GM10266 (cell line): Measurements from ENCODE around the gene CCNC.

Experiments used
- DNase-seq: peaks from one replicate; pipeline ENCODE4 v3.0.0; 2012; ENCODE audit errors: extremely low spot score
- TF ChIP-seq, protein P1 (sequence below): IDR thresholded peaks from 2 replicates; pipeline ENCODE4 v1.5.1; 2012; ENCODE audit warnings: mild to moderate bottlenecking, low read depth; ENCODE audit not compliant: control insufficient read depth, insufficient read depth; ENCODE audit errors: missing control alignments

CCNC gene

DNA sequence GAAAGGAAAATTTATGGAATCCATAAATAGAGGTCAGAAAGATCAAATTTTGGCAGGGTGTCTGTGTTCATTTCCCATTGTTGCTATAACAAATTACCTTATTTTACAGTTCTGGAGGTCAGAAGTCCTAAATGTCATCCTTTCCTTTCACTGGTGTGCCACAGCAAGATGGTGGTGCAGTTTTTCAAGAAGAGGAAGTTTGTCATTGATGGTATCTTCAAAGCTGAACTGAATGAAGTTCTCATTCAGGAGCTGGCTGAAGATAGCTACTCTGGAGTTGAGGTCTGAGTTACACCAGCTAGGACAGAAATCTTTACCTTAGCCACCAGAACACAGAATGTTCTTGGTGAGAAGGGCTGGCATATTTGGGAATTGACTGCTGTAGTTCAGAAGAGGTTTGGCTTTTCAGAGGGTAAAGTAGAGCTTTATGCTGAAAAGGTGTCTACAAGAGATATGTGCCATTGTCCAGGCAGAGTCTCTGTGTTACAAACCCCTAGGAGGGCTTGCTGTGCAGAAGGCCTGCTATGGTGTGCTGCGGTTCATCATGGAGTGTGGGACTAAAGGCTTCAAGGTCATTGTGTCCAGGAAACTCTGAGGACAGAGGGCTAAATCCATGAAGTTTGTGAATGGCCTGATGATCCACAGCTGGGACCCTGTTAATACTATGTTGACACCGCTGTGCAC lies 7.2 kb upstream of the CCNC start:
- no peak for DNase-seq
- TF ChIP-seq, protein P1, sequence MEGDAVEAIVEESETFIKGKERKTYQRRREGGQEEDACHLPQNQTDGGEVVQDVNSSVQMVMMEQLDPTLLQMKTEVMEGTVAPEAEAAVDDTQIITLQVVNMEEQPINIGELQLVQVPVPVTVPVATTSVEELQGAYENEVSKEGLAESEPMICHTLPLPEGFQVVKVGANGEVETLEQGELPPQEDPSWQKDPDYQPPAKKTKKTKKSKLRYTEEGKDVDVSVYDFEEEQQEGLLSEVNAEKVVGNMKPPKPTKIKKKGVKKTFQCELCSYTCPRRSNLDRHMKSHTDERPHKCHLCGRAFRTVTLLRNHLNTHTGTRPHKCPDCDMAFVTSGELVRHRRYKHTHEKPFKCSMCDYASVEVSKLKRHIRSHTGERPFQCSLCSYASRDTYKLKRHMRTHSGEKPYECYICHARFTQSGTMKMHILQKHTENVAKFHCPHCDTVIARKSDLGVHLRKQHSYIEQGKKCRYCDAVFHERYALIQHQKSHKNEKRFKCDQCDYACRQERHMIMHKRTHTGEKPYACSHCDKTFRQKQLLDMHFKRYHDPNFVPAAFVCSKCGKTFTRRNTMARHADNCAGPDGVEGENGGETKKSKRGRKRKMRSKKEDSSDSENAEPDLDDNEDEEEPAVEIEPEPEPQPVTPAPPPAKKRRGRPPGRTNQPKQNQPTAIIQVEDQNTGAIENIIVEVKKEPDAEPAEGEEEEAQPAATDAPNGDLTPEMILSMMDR, result no peak

DNA sequence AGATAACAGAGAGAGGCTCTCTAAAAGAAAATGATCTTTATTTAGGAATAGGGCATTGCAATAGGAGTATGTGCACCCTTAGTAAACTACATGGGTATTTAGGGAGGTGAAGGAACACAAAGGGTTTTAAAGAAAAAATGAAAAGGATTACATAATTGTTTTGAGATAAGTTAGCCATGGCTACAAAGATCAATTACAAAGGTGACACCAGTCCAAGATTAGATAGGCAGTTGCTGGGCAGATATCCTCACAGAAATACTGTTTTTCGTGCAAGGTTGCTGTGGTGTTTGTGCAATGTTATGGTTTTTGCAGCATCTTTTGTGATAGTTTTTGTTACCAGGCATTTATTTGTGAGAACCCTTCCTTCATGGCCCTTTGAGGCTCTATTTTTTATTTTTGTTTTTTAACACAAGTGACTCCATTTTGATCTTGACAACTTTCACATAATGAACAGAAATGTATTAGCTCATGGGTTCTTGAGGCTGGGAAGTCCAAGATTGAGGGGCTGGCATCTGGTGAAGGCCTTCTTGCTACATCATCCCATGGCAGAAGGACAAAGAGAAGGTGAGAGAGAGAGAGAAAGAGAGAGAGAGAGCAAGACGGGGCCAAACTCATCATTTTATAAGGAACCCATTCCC lies 5.6 kb upstream of the CCNC start:
- TF ChIP-seq, protein P1, result no peak

DNA sequence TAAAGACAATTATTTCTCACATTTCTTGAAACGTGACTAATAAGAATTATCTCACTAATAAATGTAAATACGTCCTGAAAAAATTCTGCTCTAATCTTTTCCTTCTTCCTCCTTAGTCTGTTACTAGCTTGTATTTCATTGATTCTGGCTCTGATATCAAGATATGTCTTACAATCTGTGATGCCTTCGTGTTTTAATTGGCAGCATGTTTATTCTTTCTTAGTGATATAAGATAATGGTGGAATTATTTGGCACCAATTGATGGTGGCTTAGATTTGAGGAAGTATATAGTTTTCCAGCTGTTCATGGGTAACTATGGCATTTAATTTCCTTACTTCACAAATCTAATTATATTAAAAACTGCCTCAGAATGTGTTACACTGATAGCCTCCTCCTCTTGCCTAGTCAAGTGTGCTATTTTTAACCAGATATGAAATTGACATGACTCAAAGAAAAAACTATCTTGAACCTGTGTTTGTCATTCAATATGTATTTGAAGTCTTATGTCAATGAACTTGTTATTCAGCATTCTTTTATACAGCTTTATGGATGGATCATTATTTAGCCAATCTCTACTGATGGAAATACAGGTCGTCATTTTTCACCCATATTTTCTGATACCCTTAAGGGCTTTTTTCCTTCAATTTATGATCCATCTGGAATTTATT lies 5.3 kb downstream of the CCNC start:
- TF ChIP-seq, protein P1, result no peak
- no peak for DNase-seq

More for the DNA sequence above, 5.6 kb upstream of the CCNC start:
- DNase-seq, result no peak

DNA sequence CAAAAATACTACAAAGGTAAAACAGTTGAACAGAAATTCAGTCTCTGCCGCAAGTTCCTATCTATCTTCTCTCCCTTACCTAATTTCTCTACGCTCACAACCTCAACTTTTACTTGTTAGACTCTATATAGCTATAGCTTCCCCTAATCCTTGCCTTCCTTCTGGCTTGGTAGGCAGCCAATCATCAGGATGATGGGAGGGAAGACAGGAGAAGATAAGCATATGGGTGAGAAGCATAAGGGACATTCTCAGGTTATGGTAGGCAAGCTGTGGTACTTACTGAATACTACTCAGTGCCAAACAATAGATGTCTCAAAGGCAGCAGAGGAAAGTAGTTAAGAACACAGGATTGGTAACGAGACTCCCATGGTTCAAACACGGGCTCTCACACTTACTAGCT lies 7.8 kb downstream of the CCNC start:
- TF ChIP-seq, protein P1, result no peak
- no peak for DNase-seq

DNA sequence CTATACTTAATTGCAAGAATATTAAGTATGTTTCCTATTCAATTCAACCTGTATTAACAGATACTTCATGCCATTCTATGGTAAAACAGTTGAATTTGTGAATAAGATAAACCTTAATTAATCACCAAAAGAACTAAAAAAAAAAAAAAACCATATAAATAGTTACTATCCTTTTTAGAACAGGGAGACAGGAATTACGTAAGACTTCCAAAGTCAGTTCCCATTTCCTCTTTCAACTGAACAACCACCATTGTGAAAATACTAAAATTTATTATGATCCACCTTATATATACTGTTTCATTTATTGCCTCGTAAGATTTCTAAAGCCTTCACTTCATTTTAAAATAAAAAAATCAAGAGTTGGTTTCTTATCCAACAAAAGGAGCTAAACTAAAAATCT lies 9.4 kb downstream of the CCNC start:
- no peak for DNase-seq
- TF ChIP-seq, protein P1, result no peak

DNA sequence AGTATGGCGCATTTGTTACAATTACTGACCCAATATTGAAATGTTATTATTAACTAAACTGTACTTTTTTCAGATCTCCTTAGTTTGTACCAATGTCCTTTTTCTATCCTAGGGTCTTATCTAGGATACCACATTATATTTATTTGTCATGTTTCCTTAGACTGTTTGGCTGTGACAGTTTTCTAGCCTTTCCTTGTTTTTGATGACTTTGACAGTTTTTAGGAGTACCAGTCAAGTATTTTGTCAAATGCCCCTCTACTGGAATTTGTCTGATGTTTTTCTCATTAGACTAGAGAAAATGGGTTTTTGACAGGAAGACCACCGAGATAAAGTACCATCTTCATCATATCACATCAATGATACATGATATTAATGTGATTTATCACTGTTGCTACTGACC lies 14.6 kb downstream of the CCNC start:
- TF ChIP-seq, protein P1, result no peak
- DNase-seq, result no peak
